HG02642 (cell line): ENCODE data around the gene MYO1D.

Experiments used
- ATAC-seq: cut with Tn5 transposase; IDR thresholded peaks from one replicate; pipeline ENCODE4 v1.9.1; 2021; ENCODE audit warnings: mild to moderate bottlenecking; ENCODE audit not compliant: unreplicated experiment, poor library complexity

Gene MYO1D

DNA sequence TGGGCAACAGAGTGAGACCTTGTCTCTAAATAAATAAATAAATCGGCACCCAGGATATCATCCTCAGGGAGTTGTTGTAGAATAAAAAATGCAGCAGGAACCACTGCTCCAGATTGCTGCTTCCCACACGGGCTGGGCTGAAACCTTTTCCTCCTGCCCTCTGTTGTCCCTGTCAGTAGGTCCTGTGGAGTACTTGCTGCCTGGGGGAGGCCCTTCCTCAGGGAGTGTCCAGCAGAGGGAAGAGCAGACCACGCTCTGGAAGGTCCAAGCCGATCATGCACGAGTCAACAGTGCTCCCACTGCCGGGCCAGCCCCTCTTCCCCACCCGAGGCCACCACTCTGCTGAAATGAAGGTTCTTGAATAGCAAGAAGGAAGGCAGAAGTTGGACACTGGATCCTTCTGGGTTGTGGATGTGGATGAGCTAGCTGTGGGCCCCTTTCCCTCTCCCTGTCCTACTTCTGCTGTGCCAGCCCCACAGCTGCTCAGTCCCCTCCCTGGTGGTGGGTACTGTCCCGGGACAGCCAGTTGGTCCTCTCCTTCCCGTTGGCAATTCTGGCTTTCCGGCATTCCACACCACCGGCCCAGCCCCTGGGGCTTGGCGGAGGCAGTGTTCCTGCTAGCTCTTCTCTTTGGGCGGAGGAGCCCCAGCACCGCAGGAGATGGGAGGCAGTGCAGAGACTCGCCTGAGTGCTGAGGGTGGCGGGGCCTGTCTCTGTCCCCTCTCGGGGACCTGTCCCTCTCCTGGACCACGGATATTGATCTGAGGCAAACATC is 379.3 kb downstream of the MYO1D start:
- ATAC-seq, result no peak

DNA sequence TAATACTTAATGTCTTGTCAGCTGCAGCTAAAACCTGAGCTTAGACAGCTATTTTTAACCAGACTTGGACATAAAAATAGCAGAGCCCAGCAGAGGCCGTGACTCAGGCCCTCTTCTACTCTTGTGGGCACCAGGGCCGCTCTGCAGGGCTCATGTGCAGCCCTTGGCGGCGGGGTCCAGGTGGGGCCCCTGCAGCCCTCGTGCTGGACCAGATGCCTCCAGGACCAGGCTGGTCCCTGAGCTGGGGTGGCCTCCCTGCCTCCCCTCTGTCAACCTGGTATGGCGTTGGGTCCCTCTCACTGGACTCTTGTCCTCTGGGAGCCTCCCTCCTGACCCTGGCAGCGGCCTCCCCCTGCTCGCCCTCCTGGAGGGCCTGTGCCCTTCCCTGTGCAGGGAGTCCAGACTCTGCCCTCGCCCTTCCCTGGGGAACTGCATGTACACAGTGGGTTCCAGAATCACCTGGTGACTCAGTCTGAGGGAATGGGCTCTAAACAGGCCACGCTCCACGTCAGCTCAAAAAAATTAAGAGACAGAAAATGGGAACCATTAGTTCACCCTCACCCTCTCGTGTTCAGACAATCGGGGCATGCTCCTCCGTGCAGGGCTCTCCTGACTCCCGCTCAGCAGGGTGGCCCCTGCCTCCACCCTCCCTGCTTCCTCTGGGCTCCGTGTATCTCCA is 380.4 kb downstream of the MYO1D start:
- ATAC-seq, result no peak

DNA sequence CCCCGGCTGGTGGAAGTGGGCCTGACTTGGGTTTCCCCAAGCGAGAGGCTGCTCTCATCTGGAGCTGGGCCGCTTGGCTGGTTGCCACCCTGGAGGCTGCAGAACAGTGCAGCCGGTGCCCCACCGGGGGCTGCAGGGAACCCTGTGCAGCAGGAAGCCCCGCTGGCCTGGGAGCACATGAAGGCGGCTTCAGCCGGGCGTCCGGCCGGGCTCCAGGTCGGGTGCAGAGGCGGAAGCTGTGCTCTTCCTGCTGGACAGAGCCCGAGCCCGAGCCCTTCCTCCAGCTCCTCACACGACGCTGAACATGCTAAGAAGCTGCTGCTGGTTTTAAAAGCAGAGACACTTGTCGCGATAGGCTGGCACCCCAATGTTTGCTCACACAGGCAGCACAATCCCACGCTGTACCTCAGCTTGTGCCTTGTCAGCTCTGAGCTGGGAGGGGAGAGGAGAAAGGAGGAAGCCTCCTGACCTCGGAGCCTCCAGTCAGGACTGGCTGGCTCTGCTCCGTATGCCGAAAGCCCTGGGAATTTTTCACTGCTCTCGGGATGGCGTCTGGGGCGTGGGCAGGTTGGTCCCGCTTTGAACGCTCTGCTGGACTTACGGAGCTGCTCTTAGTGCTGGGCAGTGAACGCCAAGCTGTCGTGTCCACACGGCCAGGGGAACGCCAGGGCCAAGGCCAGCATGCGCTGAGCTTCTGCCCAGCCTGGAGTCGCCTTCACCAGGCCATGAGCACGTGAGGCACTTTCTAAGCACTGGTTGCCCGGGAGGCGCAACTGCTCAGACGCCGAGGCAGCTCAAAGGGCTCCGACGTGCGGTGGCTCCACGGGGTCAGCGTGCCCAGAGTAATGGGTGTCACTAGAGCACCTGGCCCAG is 381.3 kb downstream of the MYO1D start:
- no peak for ATAC-seq

DNA sequence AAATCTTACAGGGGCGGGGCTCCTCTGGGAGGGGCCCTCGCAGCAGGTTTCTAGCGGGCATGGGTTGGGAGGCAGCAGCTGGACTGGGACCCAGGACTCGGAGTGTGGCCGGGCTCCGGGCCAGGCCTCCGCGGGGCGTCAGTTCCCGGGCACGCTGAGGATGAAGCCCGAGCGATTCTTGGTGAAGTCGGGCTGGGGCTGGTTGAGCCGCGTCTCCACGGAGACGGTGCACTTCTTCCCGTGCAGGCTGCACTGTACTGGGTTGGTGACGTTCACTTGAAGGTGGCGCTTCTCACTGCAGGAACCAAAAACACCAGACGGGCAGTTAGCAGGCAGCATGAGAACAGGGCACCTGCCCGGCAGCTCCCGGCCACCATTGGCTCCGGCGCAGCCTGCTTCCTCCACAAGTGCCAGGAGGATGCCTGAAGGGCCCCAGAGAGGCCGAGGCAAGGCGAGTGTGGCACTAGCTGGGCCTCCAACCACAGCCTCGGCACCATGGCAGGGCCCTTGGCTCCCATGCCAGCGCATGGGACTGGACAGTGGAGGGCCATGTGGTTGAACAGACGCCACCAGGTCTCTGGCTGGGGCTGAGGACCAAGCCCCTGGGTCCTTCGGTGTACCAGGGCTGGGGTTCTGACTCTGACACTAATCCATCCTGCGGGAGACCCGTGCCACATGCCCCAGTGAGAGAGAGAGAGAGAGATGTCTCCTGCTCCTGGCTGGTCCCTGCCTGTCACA is 382.1 kb downstream of the MYO1D start:
- no peak for ATAC-seq

DNA sequence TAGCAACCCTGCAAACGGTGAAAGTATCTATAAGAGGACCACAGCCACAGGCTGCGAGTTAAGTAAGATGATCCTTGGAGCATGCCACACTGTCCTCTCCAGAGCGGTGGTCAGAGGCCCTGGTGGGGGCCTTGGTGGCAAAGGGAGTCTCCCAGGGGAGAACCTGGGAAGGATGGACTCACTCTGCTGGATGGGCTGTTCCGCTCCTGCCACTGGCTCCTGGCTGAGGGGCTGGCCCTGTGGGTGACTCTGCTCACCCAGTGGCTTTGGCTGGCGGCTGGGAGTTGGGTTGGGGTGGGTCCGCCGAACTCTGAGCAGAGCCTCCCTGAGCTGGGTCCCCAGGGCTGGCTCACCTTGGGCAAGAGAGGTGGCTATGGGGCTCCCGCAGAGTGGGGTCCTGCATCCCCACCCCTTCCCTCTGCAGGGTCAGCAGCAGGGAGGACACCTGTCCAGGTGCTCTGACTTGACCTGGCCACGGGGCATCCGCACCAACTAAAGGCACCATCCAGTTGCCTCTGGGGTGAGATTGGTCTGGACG is 382.9 kb downstream of the MYO1D start:
- ATAC-seq, result no peak

DNA sequence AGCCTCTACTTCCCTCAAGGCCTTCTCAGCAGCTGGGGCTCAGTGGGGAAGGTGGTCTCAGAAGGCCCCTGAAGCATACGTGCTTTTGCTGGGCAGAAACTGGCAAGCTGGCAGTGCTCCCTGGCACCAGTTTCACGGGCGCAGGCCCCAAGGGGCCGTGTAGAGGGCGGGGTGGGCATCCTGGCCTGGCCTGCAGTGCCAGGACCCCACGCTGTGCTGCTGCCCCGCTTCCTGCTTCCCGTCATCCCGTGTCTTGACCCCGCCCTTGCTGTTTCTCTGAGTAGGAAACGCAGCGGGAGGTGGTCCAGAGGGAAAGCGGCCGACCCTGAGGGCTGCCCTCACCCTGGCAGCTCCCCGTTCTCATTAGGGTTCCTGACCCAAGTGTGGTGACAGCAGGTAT is 383.4 kb downstream of the MYO1D start:
- ATAC-seq, result no peak

DNA sequence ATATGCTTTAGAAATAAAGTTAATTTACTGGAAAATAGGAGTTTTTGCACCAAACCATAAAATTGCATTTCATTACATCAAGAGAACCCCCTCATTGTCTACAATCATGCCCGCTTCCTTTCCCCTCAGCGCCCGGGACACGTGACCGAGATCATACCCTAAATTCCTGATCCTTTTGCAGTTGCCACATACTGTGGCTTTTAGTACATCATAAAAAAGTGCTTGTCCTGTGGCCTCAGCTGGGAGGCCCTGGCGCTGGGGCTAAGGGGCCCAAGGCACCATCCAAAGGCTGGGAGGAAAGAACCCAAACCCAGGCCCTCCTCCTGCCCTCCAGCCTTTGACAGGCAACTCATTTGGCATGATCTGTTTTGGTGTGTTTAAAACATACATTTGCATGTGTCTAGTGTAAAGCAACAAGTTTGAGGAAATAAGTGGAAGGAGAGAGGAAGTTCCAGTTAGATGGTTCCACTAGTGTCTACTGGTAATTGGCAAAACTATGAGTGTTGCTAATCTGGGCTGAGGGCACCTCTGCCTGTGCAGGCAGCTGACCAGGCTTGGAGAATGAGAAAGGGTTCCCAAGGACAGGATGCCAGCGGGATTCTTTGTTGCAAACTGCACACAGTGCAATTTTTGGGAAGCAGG is 384.2 kb downstream of the MYO1D start:
- ATAC-seq, result no peak

DNA sequence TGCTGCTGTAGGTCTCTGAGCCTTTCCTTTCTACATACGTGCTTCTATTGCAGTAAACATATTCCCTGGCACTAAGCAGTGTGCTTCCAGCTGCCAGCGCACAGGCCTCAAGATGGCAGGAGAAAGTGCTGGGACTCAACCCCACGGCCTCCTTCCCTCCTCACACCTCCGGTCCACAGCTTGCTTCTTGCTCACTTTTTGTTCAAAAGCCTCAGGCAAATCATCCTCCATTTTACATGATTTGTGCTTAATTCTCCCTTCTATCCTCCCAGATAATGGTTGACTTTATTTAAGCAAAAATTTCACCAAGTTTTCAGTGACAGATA is 384.7 kb downstream of the MYO1D start:
- no peak for ATAC-seq

DNA sequence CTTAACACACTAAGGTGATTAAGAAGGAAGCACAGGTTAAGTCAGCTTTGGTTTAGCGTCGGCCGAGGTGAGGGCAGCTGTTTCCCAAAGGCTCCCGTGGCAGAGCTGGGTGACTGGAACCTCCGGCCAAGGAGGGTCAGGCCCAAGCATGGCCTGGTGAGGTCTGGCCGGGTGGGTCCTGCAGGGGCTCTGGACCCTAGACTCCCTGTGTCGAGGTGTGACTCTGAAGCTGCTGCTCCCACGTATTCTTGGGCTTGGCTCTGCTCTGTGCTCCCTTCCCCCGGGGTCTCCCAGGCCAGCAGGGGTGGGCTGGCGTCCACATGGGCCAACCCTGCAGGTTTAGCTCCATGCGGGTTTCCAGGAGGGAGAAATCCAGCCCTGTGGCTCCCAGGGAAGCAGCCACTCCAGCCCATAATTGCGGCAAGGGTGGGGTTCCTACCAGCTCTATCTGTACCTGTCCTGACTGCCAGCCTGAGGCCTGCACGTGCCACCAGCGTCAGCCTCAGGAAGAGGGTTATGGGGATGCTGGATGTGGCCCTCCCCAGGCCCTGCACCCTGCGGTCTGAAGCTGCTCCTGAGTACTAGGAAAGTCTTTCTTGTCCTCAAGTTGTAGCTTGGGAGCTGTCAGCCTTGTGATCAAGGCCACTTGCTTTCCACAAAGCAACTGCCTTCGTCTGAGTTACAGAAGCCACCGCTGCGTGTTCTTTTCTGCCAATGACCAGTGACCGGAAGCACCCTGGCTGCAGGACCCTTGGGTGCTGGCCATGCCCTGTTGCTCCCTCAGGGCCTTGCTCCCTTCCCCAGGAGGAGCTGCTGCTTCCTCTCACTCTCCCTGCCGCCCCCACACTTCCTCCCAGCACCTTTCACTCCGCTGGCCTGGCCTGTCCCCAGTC is 385.3 kb downstream of the MYO1D start:
- no peak for ATAC-seq

DNA sequence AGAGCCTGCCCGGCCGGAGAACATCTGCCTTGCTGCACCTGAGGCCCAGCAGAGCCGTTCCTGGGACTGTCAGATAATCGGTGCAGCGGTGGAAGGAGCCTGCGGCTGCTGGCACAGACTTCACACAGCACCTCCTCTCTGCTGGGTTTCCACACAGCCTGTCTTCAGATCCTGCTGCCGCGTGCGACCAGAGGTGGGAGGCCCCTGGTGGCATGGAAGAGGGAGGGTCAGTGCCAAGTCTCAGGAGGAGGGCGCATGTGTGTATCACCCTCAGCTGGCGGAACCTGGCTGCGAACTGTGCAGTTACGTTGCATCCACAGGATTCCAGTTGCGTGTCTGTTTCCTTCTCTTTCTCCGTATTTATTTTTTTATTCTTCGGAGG is 386.8 kb downstream of the MYO1D start:
- no peak for ATAC-seq

DNA sequence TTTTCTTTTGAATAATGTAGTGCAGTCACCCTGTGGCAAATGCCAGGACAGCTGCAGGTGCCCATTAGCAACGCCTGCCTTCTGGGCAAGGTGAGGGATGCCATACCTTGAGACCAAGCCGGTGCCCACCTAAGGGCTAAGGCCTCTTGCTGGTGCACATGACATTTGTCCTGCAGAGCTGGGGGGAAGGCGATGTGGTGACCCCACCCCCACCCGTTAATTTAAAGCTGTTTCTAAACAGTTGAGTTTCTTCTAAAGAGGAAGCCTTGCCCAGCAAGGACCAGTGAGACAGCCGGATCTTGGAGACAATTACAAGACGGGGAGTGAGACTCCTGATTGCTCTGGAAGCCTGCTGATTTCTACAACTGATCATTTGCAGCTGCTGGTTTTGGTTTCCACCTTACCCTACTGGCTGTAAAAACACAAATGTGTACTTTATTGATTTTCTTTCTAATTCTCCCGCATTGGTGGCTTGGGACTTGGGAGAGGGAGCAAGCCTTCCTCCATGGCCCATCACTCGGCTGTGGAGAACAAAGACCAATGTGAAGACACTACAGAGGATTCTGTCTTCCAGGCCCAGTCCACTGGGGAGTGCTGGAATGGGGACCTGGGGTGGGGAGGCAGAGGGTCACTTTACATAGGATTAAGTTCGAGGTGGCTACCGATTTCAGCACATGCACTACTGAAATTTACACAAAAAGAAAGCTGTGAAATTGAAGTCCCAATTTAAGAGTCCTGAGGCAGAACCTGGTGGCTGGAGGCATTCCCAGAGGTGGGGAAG is 387.4 kb downstream of the MYO1D start:
- no peak for ATAC-seq

DNA sequence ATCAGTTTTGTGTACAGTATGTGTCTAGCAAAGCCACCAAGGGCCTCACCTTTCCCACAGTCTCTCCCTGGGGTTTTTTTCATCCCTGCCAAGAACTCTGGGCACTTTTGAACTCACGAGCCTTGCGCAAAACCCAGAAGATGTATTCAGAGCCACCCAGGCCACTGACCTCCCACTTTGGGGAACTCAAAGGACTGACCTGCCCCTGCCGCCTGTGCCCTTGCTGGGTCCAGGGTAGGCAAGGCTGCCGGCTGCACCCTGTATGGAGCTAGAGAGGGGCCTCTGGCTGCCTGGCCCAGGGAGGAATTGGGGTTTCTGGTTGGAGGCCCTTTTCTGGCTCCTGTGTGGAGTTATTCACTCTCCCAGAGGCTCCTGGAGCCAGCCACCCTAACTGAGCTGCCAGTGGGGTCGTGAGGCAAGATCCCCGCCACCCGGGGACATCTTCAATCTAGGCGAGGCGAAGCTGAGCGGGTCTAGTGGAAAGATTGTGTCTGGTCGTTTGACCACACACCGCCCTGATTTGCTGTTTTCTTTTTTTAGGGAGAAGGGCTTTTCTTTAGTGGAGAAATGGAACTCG is 388.2 kb downstream of the MYO1D start:
- ATAC-seq, result no peak

DNA sequence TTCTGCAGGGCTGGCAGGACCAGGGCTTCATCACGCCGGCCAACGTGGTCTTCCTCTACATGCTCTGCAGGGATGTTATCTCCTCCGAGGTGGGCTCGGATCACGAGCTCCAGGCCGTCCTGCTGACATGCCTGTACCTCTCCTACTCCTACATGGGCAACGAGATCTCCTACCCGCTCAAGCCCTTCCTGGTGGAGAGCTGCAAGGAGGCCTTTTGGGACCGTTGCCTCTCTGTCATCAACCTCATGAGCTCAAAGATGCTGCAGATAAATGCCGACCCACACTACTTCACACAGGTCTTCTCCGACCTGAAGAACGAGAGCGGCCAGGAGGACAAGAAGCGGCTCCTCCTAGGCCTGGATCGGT is 388.8 kb downstream of the MYO1D start:
- no peak for ATAC-seq

DNA sequence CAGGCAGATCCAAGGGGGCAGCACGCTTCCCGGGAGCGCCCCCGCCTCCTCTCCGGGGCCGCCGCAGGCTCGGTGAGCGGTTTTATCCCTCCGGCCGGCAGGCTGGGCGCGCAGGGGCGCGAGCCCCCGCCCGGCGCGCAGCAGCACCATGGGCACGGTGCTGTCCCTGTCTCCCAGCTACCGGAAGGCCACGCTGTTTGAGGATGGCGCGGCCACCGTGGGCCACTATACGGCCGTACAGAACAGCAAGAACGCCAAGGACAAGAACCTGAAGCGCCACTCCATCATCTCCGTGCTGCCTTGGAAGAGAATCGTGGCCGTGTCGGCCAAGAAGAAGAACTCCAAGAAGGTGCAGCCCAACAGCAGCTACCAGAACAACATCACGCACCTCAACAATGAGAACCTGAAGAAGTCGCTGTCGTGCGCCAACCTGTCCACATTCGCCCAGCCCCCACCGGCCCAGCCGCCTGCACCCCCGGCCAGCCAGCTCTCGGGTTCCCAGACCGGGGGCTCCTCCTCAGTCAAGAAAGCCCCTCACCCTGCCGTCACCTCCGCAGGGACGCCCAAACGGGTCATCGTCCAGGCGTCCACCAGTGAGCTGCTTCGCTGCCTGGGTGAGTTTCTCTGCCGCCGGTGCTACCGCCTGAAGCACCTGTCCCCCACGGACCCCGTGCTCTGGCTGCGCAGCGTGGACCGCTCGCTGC is 389.3 kb downstream of the MYO1D start:
- ATAC-seq, result no peak

DNA sequence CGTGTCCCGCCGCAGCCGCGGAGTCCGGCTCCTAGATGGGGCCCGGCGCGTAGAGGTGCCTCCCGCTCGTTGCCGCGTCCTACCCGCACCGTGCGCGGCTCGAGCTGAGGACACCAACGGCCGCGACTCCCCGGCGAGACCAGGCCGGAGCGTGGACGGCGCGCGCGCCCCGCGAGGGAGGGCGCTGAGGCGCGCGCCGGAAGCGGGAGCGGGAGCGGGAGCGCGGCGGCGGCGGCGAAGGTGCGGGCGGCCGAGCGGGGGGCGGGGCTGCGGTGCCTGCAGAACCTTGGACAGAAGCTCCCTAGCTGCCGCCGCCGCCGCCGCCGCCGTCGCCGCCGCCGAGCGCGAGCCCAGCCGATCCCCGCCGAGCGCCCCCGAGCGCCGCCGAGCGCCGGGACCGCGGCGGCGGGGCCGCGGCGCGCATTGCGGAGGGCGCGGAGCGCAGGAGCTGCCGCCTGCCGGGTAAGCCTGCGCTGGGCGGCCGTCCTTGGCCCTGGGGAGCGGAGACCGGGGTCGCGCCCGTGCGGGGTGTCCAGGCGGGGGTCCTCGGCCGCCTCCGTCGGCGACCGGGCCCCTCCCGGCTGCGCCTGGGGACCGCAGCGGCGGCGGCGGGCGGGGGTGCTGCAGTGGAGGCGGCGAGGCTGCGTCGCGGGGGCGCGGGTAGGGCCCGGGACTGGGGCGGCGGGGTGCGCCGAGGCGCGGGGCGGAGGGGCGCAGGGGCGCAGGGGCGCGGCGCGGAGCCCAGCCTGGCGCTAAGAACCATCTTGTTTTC is 390.0 kb downstream of the MYO1D start, which contains the start of gene CDK5R1:
TSS of gene CDK5R1 (plus strand) at position 293 of the 772 bp plus-strand sequence. CDS start 628 bp downstream, outside the sequence.
- ATAC-seq, result peak; percentile 47

DNA sequence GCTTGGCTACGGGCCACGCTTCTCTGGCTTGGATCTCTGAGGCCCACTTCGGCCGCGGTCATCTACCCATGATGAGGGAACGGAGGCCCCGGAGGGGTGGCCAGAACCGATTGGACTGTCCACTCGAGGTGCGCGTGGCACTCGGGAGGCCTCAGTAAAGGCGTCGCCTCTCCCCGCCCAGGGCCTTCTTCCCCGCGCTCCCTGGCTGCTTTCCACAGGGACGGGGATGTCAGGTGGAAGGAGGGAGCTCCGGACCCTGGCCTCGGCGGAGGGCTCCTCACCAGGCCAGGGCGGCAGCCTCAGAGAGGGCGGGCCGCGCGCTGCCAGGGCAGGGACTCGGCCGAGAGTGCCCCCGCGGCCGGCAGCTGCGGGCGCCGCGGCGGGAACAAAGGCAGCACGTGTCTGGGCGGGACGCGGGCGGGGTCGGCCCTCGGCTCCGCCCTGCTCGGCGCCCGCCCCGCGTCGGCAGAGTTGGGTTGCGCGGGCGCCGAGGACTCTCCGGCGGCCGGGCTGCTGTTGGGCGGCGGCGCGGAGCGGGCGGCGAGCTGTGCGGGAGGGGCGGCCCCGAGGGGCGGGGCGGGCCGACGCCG is 390.7 kb downstream of the MYO1D start:
- peak; percentile 52 for ATAC-seq
